Activated CD8-positive, alpha-beta T cell treated with anti-CD3 and anti-CD28 coated beads for 36 hours (primary cell): ENCODE data around the gene DCAF12. TPM values are rescaled to one million over a fixed set of nuclear protein-coding genes. Genes with fewer than 3 reads are reported as not detected.

Experiments used
- ATAC-seq: fragments of 200-7000 bp; cut with Tn5 transposase; one replicate; pipeline ENCODE4 v1.10.0; 2021; ENCODE audit warnings: mild to moderate bottlenecking, moderate library complexity
- CTCF ChIA-PET: fragments of 350-600 bp; sonication (Branson Sonifier 250); formaldehyde crosslinking; loops from one replicate; lab custom pipeline; 2021; ENCODE audit warnings: antibody characterized with exemption; lab: Charles Lee
- POLR2A ChIA-PET: fragments of 350-600 bp; sonication (Branson Sonifier 250); formaldehyde crosslinking; loops from one replicate; lab custom pipeline; 2021; ENCODE audit warnings: antibody characterized with exemption; lab: Charles Lee
- DNase-seq: peaks from one replicate; pipeline ENCODE4 v3.0.0-alpha.2; 2020
- H3K27ac Mint-ChIP-seq: one replicate; pipeline ENCODE4 v1.8.0; 2021; ENCODE audit warnings: mild to moderate bottlenecking, mixed read lengths
- H3K27me3 Mint-ChIP-seq: one replicate; pipeline ENCODE4 v1.8.0; 2021; ENCODE audit warnings: mixed read lengths
- H3K36me3 Mint-ChIP-seq: one replicate; pipeline ENCODE4 v1.8.0; 2021; ENCODE audit warnings: low read depth, mixed read lengths
- H3K4me1 Mint-ChIP-seq: one replicate; pipeline ENCODE4 v1.8.0; 2021; ENCODE audit warnings: low read depth, mixed read lengths
- H3K4me3 Mint-ChIP-seq: one replicate; pipeline ENCODE4 v1.8.0; 2021; ENCODE audit warnings: mild to moderate bottlenecking, moderate library complexity, mixed read lengths
- H3K9me3 Mint-ChIP-seq: one replicate; pipeline ENCODE4 v1.8.0; 2021; ENCODE audit warnings: mixed read lengths
- CTCF ChIP-seq: fragments of 200-600 bp; IDR thresholded peaks from one replicate; pipeline ENCODE4 v1.8.0; 2022; ENCODE audit warnings: antibody characterized with exemption, mild to moderate bottlenecking
- intact Hi-C: fragments of 100-400 bp; cut with micrococcal nuclease; formaldehyde crosslinking; loops from one replicate; pipeline ENCODE4 v1.10.0; 2022
- total RNA-seq, 2 experiments: library from RNA; stranded (reverse); gene quantifications; one replicate each; pipeline ENCODE4 v1.2.3, GENCODE V29; 2021

DCAF12 gene
- total RNA-seq, 2 experiments from 2014 or later: 30.5 to 34.7 TPM

- intact Hi-C loops: no loop called here
- no peak overlapping the region for H3K27ac Mint-ChIP-seq
- ChIA-PET POLR2A (no interaction called here), CTCF (no interaction called here)
- no peak for TF ChIP-seq CTCF
- no peak for ATAC-seq
- H3K4me1 Mint-ChIP-seq: peaks cover 3% of the 10 kb centered on the region
- H3K36me3 Mint-ChIP-seq: peaks cover 20% of the 10 kb centered on the region
- no peaks in the 10 kb centered on the region for H3K9me3 Mint-ChIP-seq
- H3K27me3 Mint-ChIP-seq: no peaks in the 10 kb centered on the region
- no peak for DNase-seq
- H3K4me3 Mint-ChIP-seq: no peak overlapping the region
Observed at GRCh38 chr9:34102796-34103195, 23.7 kb downstream of the DCAF12 start.

- intact Hi-C loops: no loop called here
- peaks cover 6% of the 10 kb centered on the region for H3K36me3 Mint-ChIP-seq
- H3K4me1 Mint-ChIP-seq: no peaks in the 10 kb centered on the region
- no peaks in the 10 kb centered on the region for H3K27me3 Mint-ChIP-seq
- DNase-seq (no peak), ATAC-seq (no peak)
- no peak for TF ChIP-seq CTCF
- no peak overlapping the region for H3K4me3 Mint-ChIP-seq
- CTCF ChIA-PET: no interaction called here
- POLR2A ChIA-PET: no interaction called here
- H3K27ac Mint-ChIP-seq: no peak overlapping the region
- H3K9me3 Mint-ChIP-seq: no peaks in the 10 kb centered on the region
Observed at GRCh38 chr9:34098307-34098706, 28.2 kb downstream of the DCAF12 start.

DNA sequence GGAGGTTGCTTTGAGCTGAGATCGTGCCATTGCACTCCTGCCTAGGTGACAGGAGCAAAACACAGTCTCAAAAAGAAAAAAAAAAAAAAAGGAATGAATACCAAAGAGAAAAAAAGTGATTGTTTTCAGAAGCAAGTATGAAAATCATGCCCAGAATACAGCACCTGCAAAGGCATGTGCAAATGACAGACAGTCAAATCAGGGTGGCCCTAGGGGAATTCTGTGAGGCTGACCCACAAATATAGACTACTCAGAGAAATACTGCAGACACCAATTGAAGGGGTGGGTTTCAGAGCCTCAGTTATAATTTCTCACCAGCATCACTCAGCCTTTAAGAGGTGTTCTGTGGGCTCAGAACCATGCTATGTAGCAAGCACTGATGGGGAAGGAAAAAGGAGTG is 28.6 kb downstream of the DCAF12 start:
- intact Hi-C loops: no loop called here
- no peak overlapping the region for H3K4me3 Mint-ChIP-seq
- H3K27ac Mint-ChIP-seq: no peak overlapping the region
- H3K36me3 Mint-ChIP-seq: peaks cover 10% of the 10 kb centered on the region
- no peak for TF ChIP-seq CTCF
- CTCF ChIA-PET: no interaction called here
- H3K4me1 Mint-ChIP-seq: peaks cover 3% of the 10 kb centered on the region
- H3K27me3 Mint-ChIP-seq: no peaks in the 10 kb centered on the region
- no peaks in the 10 kb centered on the region for H3K9me3 Mint-ChIP-seq
- POLR2A ChIA-PET: no interaction called here
- ATAC-seq (no peak), DNase-seq (no peak)

GRCh38 chr9:34096751-34097150 is 29.7 kb downstream of the DCAF12 start:
- Mint-ChIP-seq H3K27ac (no peak overlapping the region), H3K36me3 (peaks cover 14% of the 10 kb centered on the region), H3K4me3 (no peak overlapping the region), H3K27me3 (no peaks in the 10 kb centered on the region), H3K4me1 (peaks cover 12% of the 10 kb centered on the region), H3K9me3 (no peaks in the 10 kb centered on the region)
- CTCF ChIA-PET: no interaction called here
- ATAC-seq: no peak
- TF ChIP-seq CTCF: no peak
- intact Hi-C loops: no loop called here
- POLR2A ChIA-PET: no interaction called here
- no peak for DNase-seq

- TF ChIP-seq CTCF: no peak
- no peak overlapping the region for H3K27ac Mint-ChIP-seq
- ATAC-seq (no peak), DNase-seq (no peak)
- peaks cover 23% of the 10 kb centered on the region for H3K36me3 Mint-ChIP-seq
- H3K4me1 Mint-ChIP-seq: peaks cover 13% of the 10 kb centered on the region
- POLR2A ChIA-PET: no interaction called here
- CTCF ChIA-PET: interaction anchor here (1.0 to 1.1 kb wide), 3 partner anchors 20 to 159 kb away, joined by 3 read pairs; no protein-coding TSS in a partner anchor
- intact Hi-C loops: no loop called here
- no peaks in the 10 kb centered on the region for H3K27me3 Mint-ChIP-seq
- no peaks in the 10 kb centered on the region for H3K9me3 Mint-ChIP-seq
- no peak overlapping the region for H3K4me3 Mint-ChIP-seq
Observed at GRCh38 chr9:34093578-34093977, 32.9 kb downstream of the DCAF12 start.
